Mesodermal cell (in vitro differentiated cells): Measurements from ENCODE around the gene CDC16.

Experiments
- H3K27ac ChIP-seq: 2 replicates; pipeline ENCODE4 v1.7.0; 2013; ENCODE audit warnings: mild to moderate bottlenecking, low read depth, low read length, moderate library complexity; ENCODE audit not compliant: severe bottlenecking
- H3K36me3 ChIP-seq: 2 replicates; pipeline ENCODE4 v1.7.1; 2013; ENCODE audit warnings: mild to moderate bottlenecking, low read length, moderate library complexity; ENCODE audit not compliant: control insufficient read depth, insufficient read depth
- H3K4me1 ChIP-seq: one replicate; pipeline ENCODE4 v1.7.1; 2013; ENCODE audit warnings: mild to moderate bottlenecking, low read length; ENCODE audit not compliant: insufficient read depth, control insufficient read depth, poor library complexity, severe bottlenecking
- H3K4me3 ChIP-seq: 2 replicates; pipeline ENCODE4 v1.7.0; 2013; ENCODE audit warnings: low read length, control low read depth, mild to moderate bottlenecking; ENCODE audit not compliant: insufficient read depth, poor library complexity, severe bottlenecking; ENCODE audit errors: extremely low read depth
- H3K9me3 ChIP-seq: 2 replicates; pipeline ENCODE4 v1.7.1; 2013; ENCODE audit warnings: mild to moderate bottlenecking, low read length, moderate library complexity; ENCODE audit not compliant: control insufficient read depth
- WGBS, 2 experiments: methylation state at CpG; one replicate each; pipeline ENCODE4 v1.1.5; 2013; ENCODE audit warnings: missing lambda C conversion rate in 2 of 2; ENCODE audit not compliant: insufficient coverage in 2 of 2; 5-methylcytosine and 5-hydroxymethylcytosine counted together

The CDC16 gene

DNA sequence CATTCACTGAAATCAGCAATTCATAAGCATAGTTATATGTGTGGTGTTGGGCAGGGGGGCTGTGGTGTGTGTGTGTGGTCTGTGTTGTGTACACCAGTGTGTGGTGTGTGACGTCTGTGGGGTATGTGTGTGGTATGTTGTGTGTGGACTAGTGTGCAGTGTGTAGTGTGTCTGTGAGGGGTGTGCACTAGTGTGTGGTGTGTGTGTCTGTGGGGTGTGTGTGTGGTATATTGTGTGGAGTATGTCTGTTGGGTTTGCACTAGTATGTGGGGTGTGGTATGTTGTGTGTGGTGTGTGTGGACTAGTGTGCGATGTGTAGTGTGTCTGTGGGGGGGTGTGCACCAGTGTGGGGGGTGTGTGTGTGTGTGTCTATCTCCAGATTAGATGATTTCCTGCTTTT, 7.2 kb upstream of the CDC16 start:
- H3K4me3 ChIP-seq: no peak overlapping the region
- no peaks in the 10 kb centered on the region for H3K36me3 ChIP-seq
- H3K9me3 ChIP-seq: no peaks in the 10 kb centered on the region
- no peak overlapping the region for H3K27ac ChIP-seq
- 80 to 100% methylated on average over 1 to 2 of the region's 2 CpGs for WGBS, 2 experiments
- peaks cover 14% of the 10 kb centered on the region for H3K4me1 ChIP-seq

DNA sequence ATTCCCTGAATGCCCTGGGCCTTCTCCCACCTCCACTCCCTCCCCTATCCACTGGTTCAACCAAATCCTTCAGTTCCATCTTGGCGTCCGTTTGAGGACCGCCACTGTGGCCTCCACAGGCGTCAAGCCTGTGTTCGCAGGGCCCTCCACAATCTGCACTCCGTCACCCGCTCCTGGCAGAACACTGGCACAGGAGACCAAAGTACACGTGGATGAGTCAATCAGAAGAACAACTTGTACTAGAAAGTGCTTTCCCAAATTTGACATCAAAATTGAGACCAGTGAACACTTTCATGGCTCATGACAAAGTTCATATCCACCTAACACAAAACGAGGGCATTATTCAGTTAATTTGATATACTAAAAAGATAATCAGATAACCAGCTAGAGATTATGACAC, 6.5 kb upstream of the CDC16 start:
- no peaks in the 10 kb centered on the region for H3K36me3 ChIP-seq
- no peak overlapping the region for H3K27ac ChIP-seq
- 89% methylated on average over 8 of the region's 9 CpGs; no CpG with 5 or more reads in 1 of the 2 experiments for WGBS, 2 experiments
- H3K9me3 ChIP-seq: no peaks in the 10 kb centered on the region
- no peak overlapping the region for H3K4me3 ChIP-seq
- peaks cover 14% of the 10 kb centered on the region for H3K4me1 ChIP-seq

DNA sequence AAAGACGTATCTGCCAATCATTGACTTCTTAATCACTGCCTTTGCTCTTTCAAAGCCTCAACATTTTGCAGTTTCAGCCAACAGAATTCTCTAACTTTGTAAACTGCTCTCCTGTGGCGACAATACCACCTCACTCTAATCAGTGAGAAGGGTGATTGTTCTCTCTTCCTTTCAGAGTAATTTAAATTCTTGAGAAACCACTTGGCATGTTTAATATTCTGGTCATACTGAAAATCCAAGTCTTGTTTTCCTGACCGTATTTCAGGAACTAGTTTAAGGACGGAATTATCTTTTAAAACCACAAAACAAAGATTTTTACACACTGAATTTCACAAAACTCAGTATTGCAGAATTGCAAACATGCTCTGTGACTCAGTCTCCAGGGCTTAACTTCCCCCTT, 5.2 kb upstream of the CDC16 start:
- Histone ChIP-seq H3K4me3 (no peak overlapping the region), H3K4me1 (peaks cover 14% of the 10 kb centered on the region), H3K27ac (no peak overlapping the region), H3K36me3 (no peaks in the 10 kb centered on the region), H3K9me3 (peaks cover 3% of the 10 kb centered on the region)
- 50 to 60% methylated on average over 2 to 3 of the region's 4 CpGs for WGBS, 2 experiments

DNA sequence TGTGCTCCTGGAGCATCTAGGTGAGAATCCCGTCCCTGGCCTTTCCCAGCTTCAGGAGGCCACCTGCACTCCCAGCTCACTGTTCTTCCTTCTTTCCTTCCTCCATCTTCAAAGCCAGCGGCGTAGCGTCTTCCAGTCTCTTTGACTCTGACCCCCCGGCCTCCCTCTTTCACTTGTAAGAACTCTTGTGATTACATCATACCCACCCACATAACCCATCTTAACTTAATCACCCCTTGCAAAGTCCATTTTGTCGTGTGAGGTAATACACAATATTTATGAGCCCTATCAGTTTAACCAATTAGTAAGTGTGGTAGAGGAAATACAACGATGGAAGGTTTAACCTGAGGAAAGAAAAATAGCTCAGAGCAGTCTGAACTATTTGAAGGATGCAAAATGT, 4.6 kb upstream of the CDC16 start:
- H3K4me3 ChIP-seq: no peak overlapping the region
- WGBS, 2 experiments: 51 to 53% methylated on average over 4 to 5 of the region's 7 CpGs
- H3K9me3 ChIP-seq: peaks cover 3% of the 10 kb centered on the region
- H3K36me3 ChIP-seq: no peaks in the 10 kb centered on the region
- H3K4me1 ChIP-seq: peaks cover 14% of the 10 kb centered on the region
- H3K27ac ChIP-seq: no peak overlapping the region

DNA sequence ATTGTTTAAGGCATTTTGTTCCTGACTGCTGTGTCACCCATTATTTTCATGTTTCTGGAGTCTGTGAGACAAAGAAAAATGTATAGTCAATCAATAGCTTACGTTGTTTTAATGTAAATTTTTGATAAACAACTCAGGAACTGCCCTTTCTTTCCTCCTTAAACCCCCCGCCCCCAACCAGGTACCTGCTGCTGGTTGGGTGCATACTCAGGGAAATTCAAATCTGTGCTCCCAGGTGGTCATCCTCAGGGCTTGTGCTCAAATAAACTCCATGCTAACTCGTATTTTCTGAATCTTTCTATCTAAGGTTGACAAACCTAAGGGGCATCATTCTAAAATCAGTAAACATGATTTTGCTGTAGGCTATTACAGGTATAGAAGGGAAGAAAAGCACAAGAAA, 4.1 kb upstream of the CDC16 start:
- Histone ChIP-seq H3K4me1 (peaks cover 14% of the 10 kb centered on the region), H3K27ac (no peak overlapping the region), H3K9me3 (peaks cover 3% of the 10 kb centered on the region), H3K4me3 (no peak overlapping the region), H3K36me3 (no peaks in the 10 kb centered on the region)
- 40% methylated on average over 1 of the region's 3 CpGs; no CpG with 5 or more reads in 1 of the 2 experiments for WGBS, 2 experiments

DNA sequence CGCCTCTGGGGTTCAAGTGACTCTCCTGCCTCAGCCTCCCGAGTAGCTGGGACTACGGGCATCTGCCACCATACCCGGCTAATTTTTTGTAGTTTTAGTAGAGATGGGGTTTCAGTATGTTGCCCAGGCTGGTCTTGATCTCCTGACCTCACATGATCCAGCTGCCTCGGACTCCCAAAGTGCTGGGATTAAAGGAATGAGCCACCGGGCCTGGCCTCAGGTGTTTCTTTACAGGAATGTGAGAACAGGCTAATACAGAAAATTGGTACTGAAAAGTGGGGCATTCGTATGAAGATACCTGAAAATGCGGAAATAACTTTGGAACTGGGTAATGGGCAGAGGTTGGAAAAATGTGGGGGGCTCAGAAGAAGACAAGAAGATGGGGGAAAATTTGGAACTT, 2.8 kb upstream of the CDC16 start:
- Histone ChIP-seq H3K4me1 (peaks cover 14% of the 10 kb centered on the region), H3K27ac (no peak overlapping the region), H3K4me3 (no peak overlapping the region), H3K36me3 (peaks cover 5% of the 10 kb centered on the region), H3K9me3 (peaks cover 3% of the 10 kb centered on the region)
- WGBS, 2 experiments: 83 to 84% methylated on average over 5 to 6 of the region's 8 CpGs

DNA sequence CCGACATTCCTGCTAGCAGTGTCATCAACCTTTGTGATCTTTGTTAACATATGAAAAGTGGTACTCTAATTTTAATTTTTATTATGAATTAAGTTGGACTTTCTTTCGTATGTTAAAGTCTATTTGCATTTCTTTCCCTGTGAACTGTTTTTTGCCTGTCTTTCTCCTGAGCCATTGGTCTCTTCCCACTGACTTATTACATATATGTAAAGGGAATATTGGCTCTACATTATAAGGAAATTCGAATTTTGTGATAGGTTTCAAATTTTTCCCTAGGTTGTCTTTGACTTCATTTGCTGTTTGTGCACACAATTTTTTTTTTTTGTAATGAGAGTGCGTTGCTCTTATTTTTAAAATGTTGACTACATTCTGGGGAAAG, 442 bp upstream of the CDC16 start:
- Histone ChIP-seq H3K4me3 (peak overlapping the region; percentile 90), H3K36me3 (peaks cover 26% of the 10 kb centered on the region), H3K9me3 (peaks cover 3% of the 10 kb centered on the region), H3K4me1 (peaks cover 10% of the 10 kb centered on the region), H3K27ac (no peak overlapping the region)
- WGBS, 2 experiments: 40 to 100% methylated on average over 1 of the region's 4 CpGs

DNA sequence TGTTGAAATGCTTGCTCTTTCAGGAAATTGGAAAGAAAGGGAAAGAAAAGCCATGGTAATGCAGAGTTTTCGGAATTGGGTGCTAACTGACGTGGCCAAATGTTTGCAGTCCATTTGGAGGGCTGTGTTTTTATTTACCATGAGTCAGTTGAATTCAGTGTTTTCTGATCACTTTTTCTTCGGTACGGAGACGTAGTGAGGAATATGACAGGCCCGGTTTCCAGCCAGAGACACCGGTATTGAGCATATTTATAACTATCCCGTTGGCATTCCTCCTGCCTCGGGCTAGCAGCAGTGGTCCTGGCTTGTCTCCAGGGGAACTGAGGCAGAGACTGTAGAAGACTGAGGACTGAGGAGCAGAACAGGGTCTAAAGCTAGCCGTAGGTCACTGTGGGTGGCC, 1.0 kb downstream of the CDC16 start:
- H3K36me3 ChIP-seq: peaks cover 40% of the 10 kb centered on the region
- H3K4me3 ChIP-seq: peak overlapping the region; percentile 90
- 23 to 31% methylated on average over 9 of the region's 10 CpGs for WGBS, 2 experiments
- no peaks in the 10 kb centered on the region for H3K4me1 ChIP-seq
- no peak overlapping the region for H3K27ac ChIP-seq
- H3K9me3 ChIP-seq: peaks cover 3% of the 10 kb centered on the region

DNA sequence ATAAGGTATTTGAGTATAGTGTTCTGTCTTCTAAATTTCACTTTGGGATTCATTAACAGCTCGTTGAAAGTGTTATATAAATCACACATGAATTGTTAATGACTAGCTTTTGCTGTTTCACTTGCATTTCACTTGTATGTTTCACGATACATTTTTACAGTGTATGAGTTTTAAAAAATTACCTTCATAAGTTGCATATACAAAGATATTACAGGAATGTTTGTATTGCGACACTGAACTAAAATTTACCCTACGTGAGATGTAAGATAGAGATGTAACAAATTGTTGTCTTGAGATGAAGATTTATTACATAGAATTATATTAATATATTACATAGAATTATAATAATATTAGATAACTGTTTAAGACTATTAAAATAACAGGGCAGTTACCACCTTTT, 1.5 kb downstream of the CDC16 start:
- WGBS, 2 experiments: no CpG with 5 or more reads among the region's 4 CpGs

DNA sequence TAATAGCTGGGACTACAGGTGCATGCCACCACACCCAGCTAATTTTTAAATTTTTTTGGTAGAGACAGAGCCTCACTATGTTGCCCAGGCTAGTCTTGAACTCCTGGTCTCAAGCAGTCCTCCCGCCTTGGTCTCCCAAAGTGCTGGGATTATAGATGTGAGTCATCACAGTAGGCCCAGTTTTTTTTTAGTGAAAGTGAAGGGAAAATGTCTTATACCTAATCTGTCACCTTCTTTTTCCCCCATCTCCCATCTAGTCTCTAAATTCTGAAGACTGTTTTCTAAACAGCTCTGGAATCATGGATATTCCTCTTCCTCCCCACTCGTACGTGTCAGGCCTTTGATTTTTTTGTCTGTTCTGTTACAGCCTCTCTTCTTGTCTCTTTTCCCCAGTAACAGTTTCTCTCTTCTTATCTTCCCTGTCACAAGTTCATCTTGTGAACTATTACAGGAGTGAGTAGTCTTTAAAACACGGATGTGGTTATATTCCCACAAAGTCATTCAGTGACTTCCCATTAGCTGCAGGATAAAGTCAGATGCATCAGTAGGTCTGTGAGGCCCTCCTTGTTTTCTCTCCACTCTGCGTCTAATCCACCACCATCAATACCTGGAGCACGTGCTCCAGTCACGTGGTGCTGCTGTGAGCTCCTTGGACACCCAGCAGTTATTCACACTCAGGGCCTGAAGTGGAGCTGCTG, 2.9 kb downstream of the CDC16 start:
- Histone ChIP-seq H3K36me3 (peaks cover 58% of the 10 kb centered on the region), H3K4me3 (no peak overlapping the region)

More for the DNA sequence above, 1.5 kb downstream of the CDC16 start:
- H3K4me1 ChIP-seq: no peaks in the 10 kb centered on the region
- peaks cover 45% of the 10 kb centered on the region for H3K36me3 ChIP-seq
- peak overlapping the region; percentile 90 for H3K4me3 ChIP-seq
- no peak overlapping the region for H3K27ac ChIP-seq
- peaks cover 3% of the 10 kb centered on the region for H3K9me3 ChIP-seq

DNA sequence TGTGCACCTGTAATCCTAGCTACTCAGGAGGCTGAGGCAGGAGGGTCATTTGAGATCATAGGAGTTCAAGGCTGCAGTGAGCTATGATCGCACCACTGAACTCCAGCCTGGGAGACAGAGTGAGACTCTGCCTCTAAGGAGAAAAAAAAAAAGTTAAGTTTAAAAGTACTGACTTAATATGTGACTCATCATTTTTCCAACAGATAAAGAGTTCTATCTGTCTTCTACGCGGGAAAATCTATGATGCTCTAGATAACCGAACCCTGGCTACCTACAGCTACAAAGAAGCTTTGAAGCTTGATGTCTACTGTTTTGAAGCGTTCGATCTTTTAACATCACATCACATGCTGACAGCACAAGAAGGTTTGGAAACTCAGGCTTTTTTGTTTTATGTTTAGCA, 7.2 kb downstream of the CDC16 start:
- no peaks in the 10 kb centered on the region for H3K9me3 ChIP-seq
- 100% methylated on average over 4 of the region's 6 CpGs for WGBS, 2 experiments
- no peak overlapping the region for H3K27ac ChIP-seq
- no peak overlapping the region for H3K4me3 ChIP-seq
- H3K4me1 ChIP-seq: no peaks in the 10 kb centered on the region
- peaks cover 90% of the 10 kb centered on the region for H3K36me3 ChIP-seq

More for the DNA sequence above, 2.9 kb downstream of the CDC16 start:
- 93 to 98% methylated on average over 5 of the region's 7 CpGs for WGBS, 2 experiments
- H3K27ac ChIP-seq: no peak overlapping the region
- H3K4me1 ChIP-seq: no peaks in the 10 kb centered on the region
- H3K9me3 ChIP-seq: peaks cover 3% of the 10 kb centered on the region
